Trophoblast cell (in vitro differentiated cells and primary cell): Measurements from ENCODE around the gene VWA8.
"Not testable (repeated sequence)": the region's sequence is repeated elsewhere in the genome, so short reads cannot be mapped to it uniquely, and the experiment has no call there.

ENCODE experiments used
- DNase-seq, 2 donors: peaks; one replicate each; pipeline ENCODE4 v3.0.0-alpha.2; 2016
- H2AFZ ChIP-seq: 2 replicates; pipeline ENCODE4 v1.6.1; 2013; ENCODE audit warnings: low read length, moderate library complexity, mild to moderate bottlenecking; ENCODE audit not compliant: insufficient read depth, poor library complexity
- H2AK5ac ChIP-seq: 2 replicates; pipeline ENCODE4 v1.6.1; 2013; ENCODE audit warnings: mild to moderate bottlenecking, low read length
- H2BK120ac ChIP-seq: 2 replicates; pipeline ENCODE4 v1.6.1; 2013; ENCODE audit warnings: low read length, mild to moderate bottlenecking, moderate library complexity; ENCODE audit not compliant: insufficient read depth, poor library complexity
- H2BK12ac ChIP-seq: 2 replicates; pipeline ENCODE4 v1.6.1; 2013; ENCODE audit warnings: mild to moderate bottlenecking, low read length, moderate library complexity
- H2BK5ac ChIP-seq: 2 replicates; pipeline ENCODE4 v1.6.1; 2013; ENCODE audit warnings: low read length, low read depth, moderate library complexity, mild to moderate bottlenecking; ENCODE audit not compliant: poor library complexity
- H3K14ac ChIP-seq: 2 replicates; pipeline ENCODE4 v1.6.1; 2013; ENCODE audit warnings: mild to moderate bottlenecking, low read length
- H3K18ac ChIP-seq: 2 replicates; pipeline ENCODE4 v1.6.1; 2013; ENCODE audit warnings: mild to moderate bottlenecking, low read length
- H3K23ac ChIP-seq: 2 replicates; pipeline ENCODE4 v1.6.1; 2013; ENCODE audit warnings: low read length
- H3K27ac ChIP-seq: 2 replicates; pipeline ENCODE4 v1.5.1; 2013; ENCODE audit warnings: low read depth, mild to moderate bottlenecking, inconsistent platforms, low read length, moderate library complexity
- H3K27me3 ChIP-seq: 2 replicates; pipeline ENCODE4 v1.6.1; 2013; ENCODE audit warnings: inconsistent platforms, mild to moderate bottlenecking, low read length, moderate library complexity; ENCODE audit not compliant: insufficient read depth
- H3K36me3 ChIP-seq, 2 experiments: 1 replicate in 1 of 2; 2 replicates in 1 of 2; pipeline ENCODE4 v1.6.1; 2013; ENCODE audit warnings: low read length in 2 of 2, mild to moderate bottlenecking in 2 of 2, moderate library complexity in 1 of 2; ENCODE audit not compliant: insufficient read depth in 2 of 2, control insufficient read depth in 1 of 2
- H3K4ac ChIP-seq: 2 replicates; pipeline ENCODE4 v1.6.1; 2013; ENCODE audit warnings: low read depth, mild to moderate bottlenecking, low read length, moderate library complexity
- H3K4me1 ChIP-seq, 2 experiments: 1 replicate in 1 of 2; 2 replicates in 1 of 2; pipeline ENCODE4 v1.6.1; 2013; ENCODE audit warnings: low read length in 2 of 2, mild to moderate bottlenecking in 2 of 2, moderate library complexity in 1 of 2; ENCODE audit not compliant: insufficient read depth in 2 of 2, control insufficient read depth in 1 of 2
- H3K4me2 ChIP-seq: 2 replicates; pipeline ENCODE4 v1.6.1; 2013; ENCODE audit warnings: inconsistent platforms, mild to moderate bottlenecking, low read length, moderate library complexity
- H3K4me3 ChIP-seq: 2 replicates; pipeline ENCODE4 v1.5.1; 2013; ENCODE audit warnings: mild to moderate bottlenecking, low read depth, low read length, inconsistent platforms
- H3K79me1 ChIP-seq: one replicate; pipeline ENCODE4 v1.6.1; 2013; ENCODE audit warnings: low read length
- H3K79me2 ChIP-seq: 2 replicates; pipeline ENCODE4 v1.6.1; 2013; ENCODE audit warnings: low read length, mild to moderate bottlenecking; ENCODE audit not compliant: control insufficient read depth, insufficient read depth, poor library complexity
- H3K9ac ChIP-seq: 2 replicates; pipeline ENCODE4 v1.6.1; 2013; ENCODE audit warnings: mild to moderate bottlenecking, low read length
- H3K9me3 ChIP-seq: 2 replicates; pipeline ENCODE4 v1.6.1; 2013; ENCODE audit warnings: low read depth, mild to moderate bottlenecking, control low read depth, inconsistent platforms, low read length; ENCODE audit not compliant: insufficient read depth
- H4K12ac ChIP-seq: 2 replicates; pipeline ENCODE4 v1.6.1; 2013; ENCODE audit warnings: low read depth, mild to moderate bottlenecking, low read length, moderate library complexity
- H4K8ac ChIP-seq: 2 replicates; pipeline ENCODE4 v1.6.1; 2013; ENCODE audit warnings: low read depth, mild to moderate bottlenecking, low read length, moderate library complexity
- H4K91ac ChIP-seq: one replicate; pipeline ENCODE4 v1.6.1; 2013; ENCODE audit warnings: low read depth, mild to moderate bottlenecking, low read length, moderate library complexity
- WGBS: extraction: QIAGEN DNeasy Blood & Tissue Kit; methylation state at CpG from one replicate; pipeline ENCODE4 v1.1.7; 2013; ENCODE audit warnings: missing lambda C conversion rate; ENCODE audit not compliant: insufficient read length, insufficient coverage; ENCODE audit errors: extremely low coverage; 5-methylcytosine and 5-hydroxymethylcytosine counted together

Gene VWA8

GRCh38 chr13:41545432-41545707 is 415.5 kb downstream of the VWA8 start:
- H4K91ac ChIP-seq = no peak overlapping the region
- H3K4me1 ChIP-seq = peaks cover 0 to 6% of the 10 kb centered on the region in 2 experiments
- H2AFZ ChIP-seq = no peak overlapping the region
- WGBS = no CpG with 5 or more reads among the region's 3 CpGs
- no peak overlapping the region for H3K9ac ChIP-seq
- H3K36me3 ChIP-seq = no peaks in the 10 kb centered on the region
- no peak overlapping the region for H4K12ac ChIP-seq
- no peaks in the 10 kb centered on the region for H3K79me2 ChIP-seq
- H3K23ac ChIP-seq = no peak overlapping the region
- peaks cover 11% of the 10 kb centered on the region for H3K9me3 ChIP-seq
- H2BK12ac ChIP-seq = no peak overlapping the region
- H2BK5ac ChIP-seq = no peak overlapping the region
- DNase-seq = no peak
- H3K18ac ChIP-seq = no peak overlapping the region
- H2BK120ac ChIP-seq = no peak overlapping the region
- H2AK5ac ChIP-seq = no peak overlapping the region
- no peaks in the 10 kb centered on the region for H3K79me1 ChIP-seq
- H3K27ac ChIP-seq = no peak overlapping the region
- H3K14ac ChIP-seq = no peak overlapping the region
- no peak overlapping the region for H3K4me2 ChIP-seq
- no peak overlapping the region for H3K4ac ChIP-seq
- no peaks in the 10 kb centered on the region for H3K27me3 ChIP-seq
- H4K8ac ChIP-seq = no peak overlapping the region
- H3K4me3 ChIP-seq = no peak overlapping the region

GRCh38 chr13:41543664-41544300 is 417.1 kb downstream of the VWA8 start:
- no peak overlapping the region for H2BK12ac ChIP-seq
- peaks cover 11% of the 10 kb centered on the region for H3K9me3 ChIP-seq
- no peaks in the 10 kb centered on the region for H3K79me1 ChIP-seq
- H3K4me3 ChIP-seq = no peak overlapping the region
- H3K18ac ChIP-seq = no peak overlapping the region
- H2BK5ac ChIP-seq = no peak overlapping the region
- no peak overlapping the region for H2AK5ac ChIP-seq
- H4K91ac ChIP-seq = no peak overlapping the region
- H4K8ac ChIP-seq = no peak overlapping the region
- H4K12ac ChIP-seq = no peak overlapping the region
- H2AFZ ChIP-seq = no peak overlapping the region
- no peak overlapping the region for H3K4ac ChIP-seq
- H3K4me2 ChIP-seq = no peak overlapping the region
- WGBS = no CpG with 5 or more reads among the region's 7 CpGs
- H3K9ac ChIP-seq = no peak overlapping the region
- no peaks in the 10 kb centered on the region for H3K27me3 ChIP-seq
- no peaks in the 10 kb centered on the region for H3K36me3 ChIP-seq
- no peak overlapping the region for H3K14ac ChIP-seq
- DNase-seq = no peak
- H3K27ac ChIP-seq = no peak overlapping the region
- no peaks in the 10 kb centered on the region for H3K79me2 ChIP-seq
- no peak overlapping the region for H3K23ac ChIP-seq
- H2BK120ac ChIP-seq = no peak overlapping the region
- H3K4me1 ChIP-seq = peaks cover 0 to 6% of the 10 kb centered on the region in 2 experiments

- H2AFZ ChIP-seq, H3K79me1 ChIP-seq, H3K23ac ChIP-seq, H3K27ac ChIP-seq, H2AK5ac ChIP-seq, H3K27me3 ChIP-seq, H3K79me2 ChIP-seq, DNase-seq, H3K18ac ChIP-seq, H4K8ac ChIP-seq, H3K9ac ChIP-seq, H3K14ac ChIP-seq, H3K36me3 ChIP-seq, H2BK12ac ChIP-seq, H4K91ac ChIP-seq, H4K12ac ChIP-seq, H2BK5ac ChIP-seq, H3K4ac ChIP-seq, H3K4me2 ChIP-seq, H3K4me3 ChIP-seq, H3K4me1 ChIP-seq, H2BK120ac ChIP-seq: not testable (repeated sequence)
- no CpG with 5 or more reads among the region's 3 CpGs for WGBS
- H3K9me3 ChIP-seq = peaks cover 11% of the 10 kb centered on the region
These were observed 418.1 kb downstream of the VWA8 start for GRCh38 chr13:41542799-41543198.

- no peak overlapping the region for H2BK120ac ChIP-seq
- no peaks in the 10 kb centered on the region for H3K36me3 ChIP-seq
- H3K23ac ChIP-seq = no peak overlapping the region
- H2BK12ac ChIP-seq = no peak overlapping the region
- H3K4me3 ChIP-seq = no peak overlapping the region
- H3K9ac ChIP-seq = no peak overlapping the region
- no peak overlapping the region for H3K27ac ChIP-seq
- peaks cover 0 to 3% of the 10 kb centered on the region in 2 experiments for H3K4me1 ChIP-seq
- H3K79me2 ChIP-seq = no peaks in the 10 kb centered on the region
- H2AFZ ChIP-seq = no peak overlapping the region
- no peak overlapping the region for H3K14ac ChIP-seq
- no CpG with 5 or more reads among the region's 10 CpGs for WGBS
- H3K9me3 ChIP-seq = peaks cover 11% of the 10 kb centered on the region
- no peaks in the 10 kb centered on the region for H3K27me3 ChIP-seq
- H3K18ac ChIP-seq = no peak overlapping the region
- no peak for DNase-seq
- no peak overlapping the region for H2AK5ac ChIP-seq
- H4K12ac ChIP-seq = no peak overlapping the region
- H4K8ac ChIP-seq = no peak overlapping the region
- no peak overlapping the region for H4K91ac ChIP-seq
- no peak overlapping the region for H3K4ac ChIP-seq
- H3K79me1 ChIP-seq = no peaks in the 10 kb centered on the region
- no peak overlapping the region for H2BK5ac ChIP-seq
- no peak overlapping the region for H3K4me2 ChIP-seq
These were observed 418.6 kb downstream of the VWA8 start for GRCh38 chr13:41542281-41542680.
